ENCODE results near the gene IDH2.
A peak's percentile ranks its signal among the peaks of the same experiment; 100 is the strongest.

The IDH2 gene

GRCh38 chr15:90042766-90043529, 59.3 kb downstream of the IDH2 start:
- no peak for DNase-seq (ENCODE audit: low read depth)

DNA sequence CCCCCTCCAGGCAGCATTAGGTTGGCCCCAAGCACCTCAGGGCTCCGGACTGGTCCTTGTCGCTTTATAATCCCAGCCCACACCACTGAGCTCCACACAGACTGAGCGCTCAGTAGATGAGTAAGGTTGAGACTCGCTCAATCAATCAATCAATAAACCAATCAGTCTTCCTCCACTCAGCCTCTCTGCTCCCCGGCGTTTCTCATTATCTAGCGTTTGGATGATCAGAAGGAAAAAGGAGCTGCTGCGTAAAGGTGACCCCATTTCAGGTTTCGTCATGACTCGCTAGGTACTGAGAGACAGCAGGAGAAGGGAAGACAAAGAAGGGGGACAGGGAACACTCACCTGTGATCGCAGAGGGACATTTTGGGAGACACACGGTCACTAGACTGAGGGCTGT, 59.9 kb downstream of the IDH2 start:
- DNase-seq (ENCODE audit: low read depth): no peak

- DNase-seq (ENCODE audit: low read depth): no peak
Measured at GRCh38 chr15:90040618-90041017, 61.6 kb downstream of the IDH2 start.

- DNase-seq (ENCODE audit: low read depth): no peak
Measured at GRCh38 chr15:90039996-90040395, 62.3 kb downstream of the IDH2 start.

GRCh38 chr15:90038632-90039095, 63.6 kb downstream of the IDH2 start:
- no peak for DNase-seq (ENCODE audit: low read depth)

- peak; percentile 28 for DNase-seq (ENCODE audit: low read depth)
Measured at GRCh38 chr15:90037961-90038631, 64.2 kb downstream of the IDH2 start.

DNA sequence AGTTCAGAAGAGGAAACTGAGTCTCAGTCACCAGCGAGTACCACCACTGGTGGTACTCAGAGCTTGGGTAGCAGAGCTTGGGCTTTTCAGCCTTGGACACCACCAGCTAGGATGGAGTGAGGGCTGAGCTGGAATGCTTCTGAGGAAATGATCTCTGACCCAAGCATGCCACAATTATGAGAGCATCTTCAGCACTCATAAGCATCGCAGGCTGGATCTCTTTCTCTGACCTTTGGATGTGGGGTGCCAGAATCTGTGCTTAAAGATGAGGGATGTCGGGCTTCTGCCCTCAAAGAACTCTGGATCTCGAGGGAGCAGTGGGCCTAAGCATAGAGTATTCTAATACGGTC, 64.8 kb downstream of the IDH2 start:
- DNase-seq (ENCODE audit: low read depth): no peak

GRCh38 chr15:90036806-90037510, 65.3 kb downstream of the IDH2 start:
- no peak for DNase-seq (ENCODE audit: low read depth)

DNA sequence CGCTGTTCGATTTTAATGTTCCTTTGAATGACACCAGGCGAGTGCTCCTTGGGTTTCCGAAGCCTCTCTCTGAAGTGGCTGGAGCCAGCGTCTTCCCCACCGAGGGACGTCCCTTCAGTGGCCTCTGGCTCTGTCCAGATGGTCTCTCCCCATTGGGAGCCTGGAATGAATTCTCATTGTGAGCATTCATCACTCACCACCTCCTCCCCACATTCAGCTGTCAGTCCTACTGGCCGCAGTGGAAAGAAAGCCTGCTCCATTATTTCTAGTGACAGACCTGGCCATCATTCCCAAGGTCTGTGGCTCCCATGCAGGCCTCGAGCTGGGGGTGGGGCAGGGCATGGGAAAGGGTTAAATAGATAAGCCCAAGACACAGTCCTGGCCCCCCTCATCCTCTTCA, 65.9 kb downstream of the IDH2 start:
- DNase-seq (ENCODE audit: low read depth): no peak

DNA sequence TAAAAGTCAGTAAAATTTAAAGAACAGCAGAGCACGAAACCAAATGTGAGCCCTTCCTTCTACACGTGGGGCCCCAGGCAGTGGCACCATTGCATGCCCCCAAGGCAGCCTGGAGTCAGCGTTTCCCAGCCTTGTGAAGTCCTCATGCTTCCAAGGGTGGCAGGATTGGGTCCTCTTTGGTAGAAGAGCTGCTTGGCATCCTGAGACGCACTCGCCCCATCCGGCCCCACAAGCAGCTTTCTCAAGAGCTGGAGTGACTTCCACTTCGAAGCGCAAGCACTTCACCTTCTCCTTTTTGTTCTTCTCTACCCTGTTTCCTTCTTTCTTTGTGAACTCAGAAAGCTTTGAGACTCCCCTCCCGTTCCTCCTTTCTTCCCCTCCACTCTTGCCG, 66.4 kb downstream of the IDH2 start:
- DNase-seq (ENCODE audit: low read depth): no peak

DNA sequence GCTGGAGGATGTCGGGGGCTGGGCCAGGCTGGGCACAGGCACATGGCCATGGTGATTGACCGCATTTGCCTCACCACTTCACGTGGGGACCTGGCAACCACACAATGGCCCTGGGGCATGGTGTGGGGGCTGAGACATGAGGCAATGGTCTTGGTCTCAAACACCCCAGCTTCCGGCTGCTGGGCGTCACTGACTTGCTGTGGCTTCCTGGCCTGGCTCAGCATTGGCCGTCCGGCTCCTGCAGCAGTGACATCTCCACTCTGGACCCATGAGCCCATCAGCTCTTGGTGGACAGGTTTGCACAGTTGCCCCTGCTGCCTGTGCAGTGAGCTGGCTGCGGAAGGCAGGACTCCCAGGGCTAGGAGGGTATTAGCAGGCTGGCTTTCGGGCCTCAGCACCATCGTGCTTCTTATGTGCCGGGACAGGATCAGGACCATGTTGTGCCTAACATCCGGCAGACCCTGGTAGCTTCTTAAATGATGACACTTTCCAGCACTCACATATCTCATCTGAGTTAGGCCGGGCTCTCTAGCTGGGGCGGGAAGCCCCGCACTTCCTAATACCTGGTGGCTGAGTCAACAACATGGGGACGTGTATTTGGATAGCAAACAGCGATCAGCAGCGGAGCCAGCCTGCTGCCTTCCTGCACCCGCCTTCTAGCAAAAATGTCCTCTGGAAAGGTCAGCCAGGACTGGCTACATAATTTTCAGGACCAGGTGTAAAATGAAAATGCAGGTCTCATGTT, 67.0 kb downstream of the IDH2 start:
- no peak for DNase-seq (ENCODE audit: low read depth)

GRCh38 chr15:90033448-90033847, 68.8 kb downstream of the IDH2 start:
- no peak for DNase-seq (ENCODE audit: low read depth)
